Thyroid gland (tissue), 4 donors: ENCODE results near the gene CCDC187. TPM values are rescaled to one million over a fixed set of nuclear protein-coding genes. Genes with fewer than 3 reads are reported as not detected.

ENCODE experiments used
- DNase-seq, 2 donors: peaks; one replicate each; pipeline ENCODE4 v3.0.0-alpha.2; 2019
- H3K27ac ChIP-seq, 3 donors: fragments of 200-600 bp; sonication (generic); 1 replicate in 2 of 3; 2 replicates in 1 of 3; pipeline ENCODE4 v1.5.1; 2016 to 2019; ENCODE audit warnings: mild to moderate bottlenecking in 1 of 3, moderate library complexity in 1 of 3
- H3K27me3 ChIP-seq: fragments of 200-600 bp; sonication (generic); one replicate; pipeline ENCODE4 v1.5.1; 2019
- H3K36me3 ChIP-seq, 2 donors: fragments of 200-600 bp; sonication (generic); one replicate each; pipeline ENCODE4 v1.5.1; 2016 to 2019
- H3K4me1 ChIP-seq, 2 donors: fragments of 200-600 bp; sonication (generic); one replicate each; pipeline ENCODE4 v1.5.1; 2017 to 2019
- H3K4me3 ChIP-seq, 3 donors: fragments of 200-600 bp; sonication (generic); replicated peaks in 1 of 3; 1 replicate in 2 of 3; 2 replicates in 1 of 3; pipeline ENCODE4 v1.5.1; 2016; ENCODE audit warnings: mild to moderate bottlenecking in 1 of 3
- H3K9me3 ChIP-seq: fragments of 200-600 bp; sonication (generic); one replicate; pipeline ENCODE4 v1.5.1; 2017
- CTCF ChIP-seq, 6 experiments: fragments of 200-600 bp in 3 of 6; fragments of 450-650 bp in 3 of 6; sonication (generic) in 3 of 6; IDR thresholded peaks; one replicate each; pipeline ENCODE4 v1.5.1; 2016 to 2019; ENCODE audit warnings: antibody characterized with exemption in 6 of 6, mild to moderate bottlenecking in 2 of 6, inconsistent platforms in 1 of 6, moderate library complexity in 1 of 6
- POLR2A ChIP-seq, 2 donors: fragments of 450-650 bp; IDR thresholded peaks; one replicate each; pipeline ENCODE4 v1.6.1; 2017; ENCODE audit warnings: antibody characterized with exemption in 2 of 2, mild to moderate bottlenecking in 2 of 2, moderate library complexity in 1 of 2
- WGBS, 2 donors: methylation state at CpG; one replicate each; pipeline ENCODE4 v1.1.5; 2017; 5-methylcytosine and 5-hydroxymethylcytosine counted together
- intact Hi-C: fragments of 100-400 bp; cut with DNase I; formaldehyde crosslinking; loops from one replicate; pipeline ENCODE4 v1.15.1; 2023
- total RNA-seq, 4 donors: library from RNA; depleted of rRNA; stranded (reverse); fragments of >200 nt; gene quantifications; one replicate each; pipeline ENCODE4 v1.2.3, GENCODE V29; 2016

CCDC187 gene
- total RNA-seq, 4 donors from 2014 or later, result 5.2 to 9.1 (median 6.2) TPM

GRCh38 chr9:136342181-136343120 lies 38.6 kb upstream of the CCDC187 start:
- Histone ChIP-seq H3K4me1 (peaks cover 4 to 31% of the 10 kb centered on the region in 2 donors), H3K9me3 (no peaks in the 10 kb centered on the region), H3K4me3 (peak overlapping the region in 2 of 3 donors; percentile 2 to 25), H3K27ac (no peak overlapping the region), H3K27me3 (no peaks in the 10 kb centered on the region), H3K36me3 (no peaks in the 10 kb centered on the region)
- peak; percentile 60 to 70 for DNase-seq
- TF ChIP-seq CTCF (IDR thresholded peaks at IDR 0.05) (no peak), POLR2A (IDR thresholded peaks at IDR 0.05) (no peak)
- intact Hi-C loops, result no loop called here
- 5 to 23% methylated on average over 20 to 21 of the region's 60 CpGs for WGBS, 2 donors

GRCh38 chr9:136341769-136342168 lies 37.9 kb upstream of the CCDC187 start:
- Histone ChIP-seq H3K4me3 (no peak overlapping the region), H3K27ac (no peak overlapping the region), H3K9me3 (no peaks in the 10 kb centered on the region), H3K36me3 (no peaks in the 10 kb centered on the region), H3K27me3 (no peaks in the 10 kb centered on the region), H3K4me1 (peaks cover 4 to 31% of the 10 kb centered on the region in 2 donors)
- TF ChIP-seq POLR2A (IDR thresholded peaks at IDR 0.05), result no peak
- TF ChIP-seq CTCF (IDR thresholded peaks at IDR 0.05), result no peak
- DNase-seq, result no peak
- intact Hi-C loops, result no loop called here
- 74 to 86% methylated on average over 10 of the region's 10 CpGs for WGBS, 2 donors

GRCh38 chr9:136341042-136341655 lies 37.3 kb upstream of the CCDC187 start:
- DNase-seq, result no peak
- TF ChIP-seq POLR2A (IDR thresholded peaks at IDR 0.05) (no peak), CTCF (IDR thresholded peaks at IDR 0.05) (no peak)
- no peak overlapping the region for H3K4me3 ChIP-seq
- WGBS, 2 donors, result 83 to 100% methylated on average over 4 to 11 of the region's 18 CpGs
- H3K4me1 ChIP-seq, result peaks cover 4 to 27% of the 10 kb centered on the region in 2 donors
- H3K27me3 ChIP-seq, result no peaks in the 10 kb centered on the region
- no peaks in the 10 kb centered on the region for H3K36me3 ChIP-seq
- H3K27ac ChIP-seq, result no peak overlapping the region
- intact Hi-C loops, result no loop called here
- no peaks in the 10 kb centered on the region for H3K9me3 ChIP-seq

- Histone ChIP-seq H3K27me3 (no peaks in the 10 kb centered on the region), H3K36me3 (no peaks in the 10 kb centered on the region), H3K27ac (no peak overlapping the region), H3K9me3 (no peaks in the 10 kb centered on the region), H3K4me1 (peaks cover 4 to 20% of the 10 kb centered on the region in 2 donors), H3K4me3 (no peak overlapping the region)
- DNase-seq, result no peak
- intact Hi-C loops, result no loop called here
- TF ChIP-seq POLR2A (IDR thresholded peaks at IDR 0.05) (no peak), CTCF (IDR thresholded peaks at IDR 0.05) (no peak)
- 91 to 94% methylated on average over 11 to 18 of the region's 28 CpGs for WGBS, 2 donors
Observed at GRCh38 chr9:136340356-136341041, 36.6 kb upstream of the CCDC187 start.
